Thyroid gland (tissue), 4 donors: ENCODE data around the gene XPNPEP1. TPM values are rescaled to one million over a fixed set of nuclear protein-coding genes. Genes with fewer than 3 reads are reported as not detected.
A peak's percentile ranks its signal among the peaks of the same experiment; 100 is the strongest.

Experiments
- DNase-seq, 2 donors: peaks; one replicate each; pipeline ENCODE4 v3.0.0-alpha.2; 2019
- H3K27ac ChIP-seq, 3 donors: fragments of 200-600 bp; sonication (generic); 1 replicate in 2 of 3; 2 replicates in 1 of 3; pipeline ENCODE4 v1.5.1; 2016 to 2019; ENCODE audit warnings: mild to moderate bottlenecking in 1 of 3, moderate library complexity in 1 of 3
- H3K27me3 ChIP-seq: fragments of 200-600 bp; sonication (generic); one replicate; pipeline ENCODE4 v1.5.1; 2019
- H3K36me3 ChIP-seq, 2 donors: fragments of 200-600 bp; sonication (generic); one replicate each; pipeline ENCODE4 v1.5.1; 2016 to 2019
- H3K4me1 ChIP-seq, 2 donors: fragments of 200-600 bp; sonication (generic); one replicate each; pipeline ENCODE4 v1.5.1; 2017 to 2019
- H3K4me3 ChIP-seq, 3 donors: fragments of 200-600 bp; sonication (generic); replicated peaks in 1 of 3; 1 replicate in 2 of 3; 2 replicates in 1 of 3; pipeline ENCODE4 v1.5.1; 2016; ENCODE audit warnings: mild to moderate bottlenecking in 1 of 3
- H3K9me3 ChIP-seq: fragments of 200-600 bp; sonication (generic); one replicate; pipeline ENCODE4 v1.5.1; 2017
- CTCF ChIP-seq, 6 experiments: fragments of 200-600 bp in 3 of 6; fragments of 450-650 bp in 3 of 6; sonication (generic) in 3 of 6; IDR thresholded peaks; one replicate each; pipeline ENCODE4 v1.5.1; 2016 to 2019; ENCODE audit warnings: antibody characterized with exemption in 6 of 6, mild to moderate bottlenecking in 2 of 6, inconsistent platforms in 1 of 6, moderate library complexity in 1 of 6
- POLR2A ChIP-seq, 2 donors: fragments of 450-650 bp; IDR thresholded peaks; one replicate each; pipeline ENCODE4 v1.6.1; 2017; ENCODE audit warnings: antibody characterized with exemption in 2 of 2, mild to moderate bottlenecking in 2 of 2, moderate library complexity in 1 of 2
- WGBS, 2 donors: methylation state at CpG; one replicate each; pipeline ENCODE4 v1.1.5; 2017; 5-methylcytosine and 5-hydroxymethylcytosine counted together
- intact Hi-C: fragments of 100-400 bp; cut with DNase I; formaldehyde crosslinking; loops from one replicate; pipeline ENCODE4 v1.15.1; 2023
- total RNA-seq, 4 donors: library from RNA; depleted of rRNA; stranded (reverse); fragments of >200 nt; gene quantifications; one replicate each; pipeline ENCODE4 v1.2.3, GENCODE V29; 2016

Gene XPNPEP1
- total RNA-seq, 4 donors from 2014 or later = 72.7 to 89.0 (median 84.0) TPM

GRCh38 chr10:109968953-109969759, 45.8 kb upstream of the XPNPEP1 start:
- Histone ChIP-seq H3K36me3 (no peaks in the 10 kb centered on the region), H3K4me3 (no peak overlapping the region), H3K4me1 (peaks cover 39 to 53% of the 10 kb centered on the region in 2 donors), H3K27ac (peak overlapping the region; percentile 14 to 63 (median 46)), H3K9me3 (no peaks in the 10 kb centered on the region), H3K27me3 (no peaks in the 10 kb centered on the region)
- WGBS, 2 donors = 43 to 44% methylated on average over 14 of the region's 14 CpGs
- TF ChIP-seq CTCF (IDR thresholded peaks at IDR 0.05) (no peak), POLR2A (IDR thresholded peaks at IDR 0.05) (peak in 1 of 2 donors; percentile 33)
- DNase-seq = peak; percentile 64 to 70
- intact Hi-C loops = loop anchor here (10.0 kb wide), 1 partner anchor 74 kb away; no protein-coding TSS in a partner anchor

- TF ChIP-seq CTCF (IDR thresholded peaks at IDR 0.05) (no peak), POLR2A (IDR thresholded peaks at IDR 0.05) (no peak)
- H3K27me3 ChIP-seq = no peaks in the 10 kb centered on the region
- peaks cover 40 to 57% of the 10 kb centered on the region in 2 donors for H3K4me1 ChIP-seq
- no peak overlapping the region for H3K4me3 ChIP-seq
- H3K36me3 ChIP-seq = no peaks in the 10 kb centered on the region
- DNase-seq = peak; percentile 62
- intact Hi-C loops = loop anchor here (10.0 kb wide), 1 partner anchor 73 kb away; no protein-coding TSS in a partner anchor
- H3K9me3 ChIP-seq = no peaks in the 10 kb centered on the region
- H3K27ac ChIP-seq = peak overlapping the region; percentile 63 to 77 (median 67)
These were observed 44.4 kb upstream of the XPNPEP1 start for GRCh38 chr10:109967739-109968088.

- intact Hi-C loops = loop anchor here (10.0 kb wide), 1 partner anchor 72 kb away; no protein-coding TSS in a partner anchor
These were observed 43.8 kb upstream of the XPNPEP1 start for GRCh38 chr10:109966961-109967738.

GRCh38 chr10:109964318-109964717, 41.0 kb upstream of the XPNPEP1 start:
- H3K27ac ChIP-seq = peak overlapping the region in 1 of 3 donors; percentile 48
- no peak overlapping the region for H3K4me3 ChIP-seq
- no peak for DNase-seq
- 85 to 88% methylated on average over 10 of the region's 10 CpGs for WGBS, 2 donors
- H3K9me3 ChIP-seq = no peaks in the 10 kb centered on the region
- TF ChIP-seq POLR2A (IDR thresholded peaks at IDR 0.05) = no peak
- TF ChIP-seq CTCF (IDR thresholded peaks at IDR 0.05) = no peak
- H3K36me3 ChIP-seq = no peaks in the 10 kb centered on the region
- peaks cover 58 to 70% of the 10 kb centered on the region in 2 donors for H3K4me1 ChIP-seq
- intact Hi-C loops = loop anchor here (10.0 kb wide), 1 partner anchor 70 kb away; no protein-coding TSS in a partner anchor
- no peaks in the 10 kb centered on the region for H3K27me3 ChIP-seq

More at GRCh38 chr10:109966961-109967738, 43.8 kb upstream of the XPNPEP1 start:
- 51 to 57% methylated on average over 9 of the region's 9 CpGs for whole genome bisulfite sequencing, 2 donors
- Histone ChIP-seq H3K27me3 (no peaks in the 10 kb centered on the region), H3K36me3 (no peaks in the 10 kb centered on the region), H3K4me1 (peaks cover 45 to 62% of the 10 kb centered on the region in 2 donors), H3K27ac (peak overlapping the region; percentile 51 to 77 (median 63)), H3K4me3 (no peak overlapping the region), H3K9me3 (no peaks in the 10 kb centered on the region)
- DNase-seq = peak; percentile 42
- no peak for TF ChIP-seq POLR2A (IDR thresholded peaks at IDR 0.05)
- no peak for TF ChIP-seq CTCF (IDR thresholded peaks at IDR 0.05)
